ENCODE measurements around the gene EMID1. TPM values are rescaled to one million over a fixed set of nuclear protein-coding genes. Genes with fewer than 3 reads are reported as not detected.

The EMID1 gene
- total and polyA plus RNA-seq, 2 donors from 2014 or later, result 9.6 to 25.5 TPM

DNA sequence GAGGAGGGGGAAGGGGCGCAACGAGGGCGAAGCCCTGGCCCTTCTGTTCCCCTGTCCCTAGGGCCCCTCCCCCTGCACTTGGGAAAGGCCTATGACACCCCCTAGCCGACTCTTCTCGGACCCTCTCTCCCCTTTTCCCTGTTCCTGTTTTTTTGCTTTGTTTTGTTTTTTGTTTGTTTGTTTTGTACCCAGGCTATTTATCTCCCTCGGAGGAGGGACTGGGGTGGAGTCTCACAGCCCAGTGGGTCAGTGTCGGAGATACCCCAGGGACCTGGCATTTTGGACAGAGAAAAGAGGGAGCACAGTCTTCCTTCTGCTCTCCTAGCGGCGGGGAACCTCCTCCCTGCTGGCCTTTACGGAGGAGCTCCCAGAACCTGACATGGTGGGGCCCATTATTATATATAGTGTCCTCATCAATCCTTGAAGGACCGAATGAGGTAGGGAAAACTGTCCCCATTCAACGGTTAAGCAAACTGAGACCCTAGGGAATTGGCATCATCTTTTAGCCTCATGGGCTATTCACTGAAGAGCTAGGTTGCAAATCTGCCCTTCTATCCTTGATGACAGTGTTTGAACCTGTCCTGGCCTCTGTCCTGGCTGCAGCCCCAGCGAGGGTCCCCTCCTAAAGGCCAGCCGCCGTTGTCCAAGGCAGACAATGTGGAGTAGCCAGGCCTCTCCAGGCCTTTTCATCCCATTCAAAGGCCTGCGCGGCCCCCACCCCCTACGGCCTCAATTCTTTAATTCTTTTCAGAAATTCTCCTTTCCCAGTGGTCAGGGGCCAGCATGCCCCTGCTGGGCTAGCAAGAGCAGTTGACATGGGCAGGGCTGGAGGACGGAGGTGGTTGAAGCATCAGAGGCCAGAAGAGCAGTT lies 911 bp downstream of the EMID1 start:
- TF ChIP-seq, protein P1, sequence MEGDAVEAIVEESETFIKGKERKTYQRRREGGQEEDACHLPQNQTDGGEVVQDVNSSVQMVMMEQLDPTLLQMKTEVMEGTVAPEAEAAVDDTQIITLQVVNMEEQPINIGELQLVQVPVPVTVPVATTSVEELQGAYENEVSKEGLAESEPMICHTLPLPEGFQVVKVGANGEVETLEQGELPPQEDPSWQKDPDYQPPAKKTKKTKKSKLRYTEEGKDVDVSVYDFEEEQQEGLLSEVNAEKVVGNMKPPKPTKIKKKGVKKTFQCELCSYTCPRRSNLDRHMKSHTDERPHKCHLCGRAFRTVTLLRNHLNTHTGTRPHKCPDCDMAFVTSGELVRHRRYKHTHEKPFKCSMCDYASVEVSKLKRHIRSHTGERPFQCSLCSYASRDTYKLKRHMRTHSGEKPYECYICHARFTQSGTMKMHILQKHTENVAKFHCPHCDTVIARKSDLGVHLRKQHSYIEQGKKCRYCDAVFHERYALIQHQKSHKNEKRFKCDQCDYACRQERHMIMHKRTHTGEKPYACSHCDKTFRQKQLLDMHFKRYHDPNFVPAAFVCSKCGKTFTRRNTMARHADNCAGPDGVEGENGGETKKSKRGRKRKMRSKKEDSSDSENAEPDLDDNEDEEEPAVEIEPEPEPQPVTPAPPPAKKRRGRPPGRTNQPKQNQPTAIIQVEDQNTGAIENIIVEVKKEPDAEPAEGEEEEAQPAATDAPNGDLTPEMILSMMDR (IDR thresholded peaks at IDR 0.05; ENCODE audit: borderline replicate concordance, extremely low read depth, insufficient read depth), result no peak
- H3K9ac ChIP-seq (ENCODE audit: low read length in 3 of 3), result peak overlapping the region; percentile 43 to 82 (median 69)
- FAIRE-seq, result no peak
- H3K9me3 ChIP-seq (ENCODE audit: control insufficient read depth in 2 of 3, insufficient read depth in 1 of 3, low read length in 3 of 3), result no peaks in the 10 kb centered on the region
- no peaks in the 10 kb centered on the region for H3K27me3 ChIP-seq (ENCODE audit: control insufficient read depth, insufficient read depth, low read length)
- peak overlapping the region in 1 of 2 donors; percentile 65 for H3K27ac ChIP-seq (ENCODE audit: low read depth in 2 of 2, low read length in 2 of 2)
- H3K4me3 ChIP-seq (ENCODE audit: low read length in 3 of 3), result peak overlapping the region; percentile 66 to 74 (median 68)
- peaks cover 2 to 43% (median 5%) of the 10 kb centered on the region in 3 donors for H3K4me1 ChIP-seq (ENCODE audit: control insufficient read depth in 2 of 3, insufficient read depth in 2 of 3, low read depth in 1 of 3, low read length in 3 of 3)
- H3K36me3 ChIP-seq (ENCODE audit: control insufficient read depth in 2 of 3, insufficient read depth in 3 of 3, low read length in 3 of 3), result peaks cover 0 to 6% (median 0%) of the 10 kb centered on the region in 3 donors
- intact Hi-C loops (cut with DNase I), result no loop called here
- DNase-seq, result peak in 1 of 5 donors; percentile 39

DNA sequence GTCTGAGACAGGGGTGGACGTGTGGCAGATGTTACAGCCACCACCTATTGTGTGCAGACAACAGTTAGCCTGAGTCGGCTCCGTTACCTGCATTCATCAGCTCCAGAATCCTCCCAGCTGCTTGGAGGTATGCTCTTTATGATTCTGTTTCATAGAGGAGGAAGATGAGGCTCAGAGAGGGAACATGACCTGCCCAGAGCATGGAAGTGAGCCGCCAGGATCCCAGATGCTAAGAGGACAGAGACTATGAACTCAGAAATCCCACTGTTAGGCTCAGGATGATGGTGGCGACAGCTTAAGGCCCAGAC lies 1.5 kb downstream of the EMID1 start:
- Histone ChIP-seq H3K27ac (ENCODE audit: low read depth in 2 of 2, low read length in 2 of 2) (no peak overlapping the region), H3K36me3 (ENCODE audit: control insufficient read depth in 2 of 3, insufficient read depth in 3 of 3, low read length in 3 of 3) (peaks cover 0 to 6% (median 0%) of the 10 kb centered on the region in 3 donors), H3K9me3 (ENCODE audit: control insufficient read depth in 2 of 3, insufficient read depth in 1 of 3, low read length in 3 of 3) (no peaks in the 10 kb centered on the region), H3K4me1 (ENCODE audit: control insufficient read depth in 2 of 3, insufficient read depth in 2 of 3, low read depth in 1 of 3, low read length in 3 of 3) (peaks cover 2 to 39% (median 5%) of the 10 kb centered on the region in 3 donors), H3K4me3 (ENCODE audit: low read length in 3 of 3) (peak overlapping the region in 1 of 3 donors; percentile 66), H3K27me3 (ENCODE audit: control insufficient read depth, insufficient read depth, low read length) (no peaks in the 10 kb centered on the region), H3K9ac (ENCODE audit: low read length in 3 of 3) (no peak overlapping the region)
- DNase-seq (no peak), FAIRE-seq (no peak)
- TF ChIP-seq, protein P1 (IDR thresholded peaks at IDR 0.05; ENCODE audit: borderline replicate concordance, extremely low read depth, insufficient read depth), result no peak
- intact Hi-C loops (cut with DNase I), result no loop called here

DNA sequence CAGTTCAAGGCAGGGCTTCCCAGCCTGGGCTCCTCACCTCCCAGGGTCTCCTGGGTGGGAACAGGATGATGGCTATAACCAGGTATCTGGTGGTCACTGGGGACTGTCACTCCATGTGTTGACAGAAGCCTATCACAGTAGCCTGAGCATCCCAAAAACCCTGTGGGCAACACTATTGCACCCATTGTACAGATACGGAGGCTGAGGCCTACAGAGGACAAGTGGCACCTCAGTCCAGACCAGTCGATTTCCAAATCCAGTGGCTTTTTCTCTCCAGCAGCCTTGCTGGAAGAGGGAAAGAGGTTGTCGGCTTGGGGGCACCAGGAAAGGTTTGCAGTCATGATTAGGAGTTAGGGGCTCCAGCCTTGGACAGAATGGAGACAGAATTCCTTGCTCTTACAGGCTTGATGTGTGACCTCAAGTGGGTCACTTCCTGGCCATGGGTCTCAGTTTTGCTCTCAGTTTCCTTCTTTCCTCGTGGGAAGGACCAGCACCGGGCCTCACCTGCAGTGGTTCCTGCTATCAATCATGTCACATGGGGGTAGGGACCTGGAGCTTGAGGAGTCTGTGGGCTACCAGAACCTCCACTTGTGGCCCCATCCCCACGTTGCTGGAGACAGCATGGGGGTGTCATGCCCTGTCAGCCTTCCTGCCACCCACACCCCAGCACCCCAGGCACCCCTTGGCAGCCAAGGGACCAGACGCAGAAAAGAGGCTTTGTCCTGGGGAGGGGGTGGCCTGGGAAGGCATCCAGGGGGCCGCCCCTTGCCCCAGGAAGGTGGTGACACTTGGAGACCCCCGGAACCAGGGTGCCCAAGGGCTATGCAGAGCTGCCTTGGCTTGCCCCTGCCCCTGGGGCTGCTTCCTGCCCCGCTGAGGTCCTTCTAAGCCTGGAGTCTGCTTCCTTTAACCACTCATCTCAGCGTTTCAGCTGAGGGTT lies 2.1 kb downstream of the EMID1 start:
- Histone ChIP-seq H3K9ac (ENCODE audit: low read length in 3 of 3) (no peak overlapping the region), H3K4me1 (ENCODE audit: control insufficient read depth in 2 of 3, insufficient read depth in 2 of 3, low read depth in 1 of 3, low read length in 3 of 3) (peaks cover 2 to 34% (median 5%) of the 10 kb centered on the region in 3 donors), H3K27ac (ENCODE audit: low read depth in 2 of 2, low read length in 2 of 2) (no peak overlapping the region), H3K4me3 (ENCODE audit: low read length in 3 of 3) (peak overlapping the region in 1 of 3 donors; percentile 66), H3K36me3 (ENCODE audit: control insufficient read depth in 2 of 3, insufficient read depth in 3 of 3, low read length in 3 of 3) (peaks cover 0 to 6% (median 0%) of the 10 kb centered on the region in 3 donors), H3K27me3 (ENCODE audit: control insufficient read depth, insufficient read depth, low read length) (no peaks in the 10 kb centered on the region), H3K9me3 (ENCODE audit: control insufficient read depth in 2 of 3, insufficient read depth in 1 of 3, low read length in 3 of 3) (no peaks in the 10 kb centered on the region)
- intact Hi-C loops (cut with DNase I), result no loop called here
- FAIRE-seq (no peak), DNase-seq (peak in 1 of 5 donors; percentile 49)
- TF ChIP-seq, protein P1 (IDR thresholded peaks at IDR 0.05; ENCODE audit: borderline replicate concordance, extremely low read depth, insufficient read depth), result no peak

Measured in kidney (tissue), 14 donors.